GM19238 (cell line): Measurements from ENCODE around the gene RPL38.
A peak's percentile ranks its signal among the peaks of the same experiment; 100 is the strongest.

Source experiments
- DNase-seq: peaks from one replicate; pipeline ENCODE4 v3.0.0; 2011; ENCODE audit warnings: low spot score; ENCODE audit not compliant: insufficient read length

Gene RPL38

GRCh38 chr17:74210191-74211140 is 7.0 kb downstream of the RPL38 start:
- DNase-seq = peak; percentile 72

GRCh38 chr17:74211141-74211911 is 7.8 kb downstream of the RPL38 start:
- DNase-seq = no peak

GRCh38 chr17:74211912-74212208 is 8.4 kb downstream of the RPL38 start:
- no peak for DNase-seq

GRCh38 chr17:74212209-74212912 is 8.9 kb downstream of the RPL38 start:
- DNase-seq = no peak

- peak; percentile 65 for DNase-seq
Measured at GRCh38 chr17:74212913-74213791, 9.7 kb downstream of the RPL38 start, which contains the start of gene TTYH2. Gene TTYH2, plus strand, starts transcription at chr17:74213571. Its CDS starts 17 bp downstream, at chr17:74213588.

- DNase-seq = no peak
Measured at GRCh38 chr17:74213861-74214391, 10.4 kb downstream of the RPL38 start.

GRCh38 chr17:74214484-74215341 is 11.2 kb downstream of the RPL38 start:
- DNase-seq = no peak

- DNase-seq = no peak
Measured at GRCh38 chr17:74215342-74215727, 11.9 kb downstream of the RPL38 start.

- no peak for DNase-seq
Measured at GRCh38 chr17:74216505-74216904, 13.0 kb downstream of the RPL38 start.

GRCh38 chr17:74217037-74217730 is 13.7 kb downstream of the RPL38 start:
- no peak for DNase-seq

- DNase-seq = no peak
Measured at GRCh38 chr17:74217888-74218287, 14.4 kb downstream of the RPL38 start.

- no peak for DNase-seq
Measured at GRCh38 chr17:74218436-74218835, 15.0 kb downstream of the RPL38 start.

- DNase-seq = no peak
Measured at GRCh38 chr17:74219576-74220133, 16.2 kb downstream of the RPL38 start.

- DNase-seq = no peak
Measured at GRCh38 chr17:74220219-74220618, 16.7 kb downstream of the RPL38 start.

GRCh38 chr17:74220946-74221818 is 17.7 kb downstream of the RPL38 start:
- DNase-seq = no peak

- no peak for DNase-seq
Measured at GRCh38 chr17:74222399-74222798, 18.9 kb downstream of the RPL38 start.

GRCh38 chr17:74223901-74224300 is 20.4 kb downstream of the RPL38 start:
- DNase-seq = no peak
